SHP77 (cell line): ENCODE data around the gene TTC9B.
"Not testable (repeated sequence)": the region's sequence is repeated elsewhere in the genome, so short reads cannot be mapped to it uniquely, and the experiment has no call there.

Experiments
- DNase-seq, 2 experiments: peaks; one replicate each; lab custom pipeline; 2025; lab: John Stamatoyannopoulos, UW

TTC9B gene

GRCh38 chr19:40170303-40170989 lies 47.7 kb downstream of the TTC9B start:
- DNase-seq, result peak in 1 of 2 experiments; percentile 30

DNA sequence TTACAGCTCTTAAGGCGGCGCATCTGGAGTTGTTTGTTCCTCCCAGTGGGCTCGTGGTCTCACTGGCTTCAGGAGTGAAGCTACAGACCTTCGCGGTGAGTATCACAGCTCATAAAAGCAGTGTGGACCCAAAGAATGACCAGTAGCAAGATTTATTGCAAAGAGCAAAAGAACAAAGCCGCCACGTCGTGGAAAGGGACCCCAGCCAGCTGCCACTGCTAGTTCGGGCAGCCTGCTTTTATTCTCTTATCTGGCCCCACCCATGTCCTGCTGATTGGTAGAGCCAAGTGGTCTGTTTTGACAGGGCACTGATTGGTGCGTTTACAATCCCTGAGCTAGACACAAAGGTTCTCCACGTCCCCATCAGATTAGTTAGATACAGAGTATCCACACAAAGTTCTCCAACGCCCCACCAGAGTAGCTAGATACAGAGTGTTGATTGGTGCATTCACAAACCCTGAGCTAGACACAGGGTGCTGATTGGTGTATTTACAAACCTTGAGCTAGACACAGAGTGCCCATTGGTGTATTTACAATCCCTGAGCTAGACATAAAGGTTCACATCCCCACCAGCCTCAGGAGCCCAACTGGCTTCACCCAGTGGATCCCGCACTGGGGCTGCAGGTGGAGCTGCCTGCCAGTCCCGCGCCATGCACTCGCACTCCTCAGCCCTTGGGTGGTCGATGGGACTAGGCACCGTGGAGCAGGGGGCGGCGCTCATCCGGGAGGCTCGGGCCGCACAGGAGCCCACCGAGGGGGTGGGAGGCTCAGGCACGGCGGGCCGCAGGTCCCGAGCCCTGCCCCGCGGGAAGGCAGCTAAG lies 48.5 kb downstream of the TTC9B start:
- DNase-seq, result not testable (repeated sequence)
